GM12878 (cell line): Measurements from ENCODE around the gene PYGM. TPM values are rescaled to one million over a fixed set of nuclear protein-coding genes. Genes with fewer than 3 reads are reported as not detected.

Experiments used
- ATAC-seq: fragments of 200-7000 bp; cut with Tn5 transposase; 3 replicates; pipeline ENCODE4 v1.9.1; 2020; ENCODE audit warnings: mild to moderate bottlenecking, moderate library complexity
- BruUV-seq: library from RNA; stranded (reverse); fragments of 400-500 nt; replicated peaks from 2 replicates; lab custom pipeline; 2021; lab: Mats Ljungman, UMichigan
- CTCF ChIA-PET: fragments of 300-600 bp; sonication (Branson Sonifier 250); formaldehyde crosslinking; extraction: SDS; loops from one replicate; lab custom pipeline; 2021; ENCODE audit warnings: inconsistent platforms; lab: Yijun Ruan, JAX
- POLR2A ChIA-PET: fragments of 350-600 bp; formaldehyde crosslinking; extraction: SDS; loops from one replicate; lab custom pipeline; 2021; ENCODE audit warnings: inconsistent platforms; lab: Charles Lee
- RAD21 ChIA-PET: fragments of 300-600 bp; sonication (Branson Sonifier 250); formaldehyde crosslinking; loops from one replicate; lab custom pipeline; 2023; ENCODE audit warnings: antibody characterized with exemption; ENCODE audit not compliant: unreplicated experiment; lab: Charles Lee
- SMC1A ChIA-PET: fragments of 300-600 bp; sonication (Branson Sonifier 250); formaldehyde crosslinking; loops from one replicate; lab custom pipeline; 2023; ENCODE audit not compliant: unreplicated experiment, uncharacterized antibody; lab: Charles Lee
- DNase-seq: peaks from one replicate; pipeline ENCODE4 v3.0.0-alpha.2; 2011; ENCODE audit warnings: low read depth, low spot score
- FAIRE-seq: peaks from 3 replicates; lab custom pipeline; 2011; peaks lifted over from hg19 to GRCh38; lab: Jason Lieb, UNC
- H2AFZ ChIP-seq: 2 replicates; pipeline ENCODE4 v1.6.0; 2011; ENCODE audit warnings: low read depth, low read length, control low read depth; ENCODE audit not compliant: control insufficient read depth
- H3K27ac ChIP-seq: 2 replicates; pipeline ENCODE4 v1.5.1; 2011; ENCODE audit warnings: control low read depth; ENCODE audit not compliant: control insufficient read depth, insufficient read depth
- H3K27me3 ChIP-seq, 2 experiments: replicated peaks in 1 of 2; 2 replicates each; pipeline versions ENCODE4 v1.6.0 to v1.6.1; 2011; ENCODE audit warnings: low read length in 1 of 2; ENCODE audit not compliant: control insufficient read depth in 2 of 2, insufficient read depth in 2 of 2
- H3K36me3 ChIP-seq, 2 experiments: 2 replicates each; pipeline ENCODE4 v1.5.1; 2011; ENCODE audit warnings: low read length in 1 of 2; ENCODE audit not compliant: control insufficient read depth in 2 of 2, insufficient read depth in 2 of 2
- H3K4me1 ChIP-seq: 2 replicates; pipeline ENCODE4 v1.6.1; 2011; ENCODE audit warnings: mild to moderate bottlenecking, low read length, moderate library complexity, mixed read lengths; ENCODE audit not compliant: control insufficient read depth, insufficient read depth
- H3K4me2 ChIP-seq: 2 replicates; pipeline ENCODE4 v1.6.0; 2011; ENCODE audit warnings: control low read depth; ENCODE audit not compliant: control insufficient read depth, insufficient read depth
- H3K4me3 ChIP-seq: fragments of 200-600 bp; sonication (generic); 2 replicates; pipeline ENCODE4 v1.5.1; 2016
- H3K79me2 ChIP-seq: 2 replicates; pipeline ENCODE4 v1.6.0; 2011; ENCODE audit warnings: low read length; ENCODE audit not compliant: control insufficient read depth, insufficient read depth
- H3K9ac ChIP-seq: 2 replicates; pipeline ENCODE4 v1.8.0; 2011; ENCODE audit warnings: low read length, control low read depth, mixed read lengths; ENCODE audit not compliant: control insufficient read depth, insufficient read depth
- H3K9me3 ChIP-seq: replicated peaks from 3 replicates; pipeline ENCODE4 v1.5.1; 2011; ENCODE audit warnings: mild to moderate bottlenecking, low read length; ENCODE audit not compliant: control insufficient read depth, insufficient read depth
- H4K20me1 ChIP-seq: 2 replicates; pipeline ENCODE4 v1.6.0; 2011; ENCODE audit not compliant: control insufficient read depth, insufficient read depth
- BCL11A ChIP-seq: IDR thresholded peaks from 2 replicates; pipeline ENCODE4 v1.6.1; 2011; ENCODE audit warnings: low read depth, low read length
- BHLHE40 ChIP-seq, 2 experiments: fragments of 450-650 bp in 1 of 2; IDR thresholded peaks; 2 replicates each; pipeline ENCODE4 v1.6.1; 2011 to 2017; ENCODE audit warnings: low read depth in 2 of 2, borderline replicate concordance in 1 of 2, improper control_type of control experiment in 1 of 2, low read length in 1 of 2, mild to moderate bottlenecking in 1 of 2
- CHD1 ChIP-seq: IDR thresholded peaks from 2 replicates; pipeline ENCODE4 v1.6.1; 2012; ENCODE audit warnings: low read depth, low read length, improper control_type of control experiment
- DPF2 ChIP-seq: fragments of 450-650 bp; IDR thresholded peaks from 2 replicates; pipeline ENCODE4 v1.6.1; 2017; ENCODE audit warnings: mild to moderate bottlenecking
- EED ChIP-seq: sonication (generic); IDR thresholded peaks from 2 replicates; pipeline ENCODE4 v1.6.1; 2016; ENCODE audit warnings: antibody characterized with exemption, low read depth
- ESRRA ChIP-seq: IDR thresholded peaks from 2 replicates; pipeline ENCODE4 v1.6.1; 2012; ENCODE audit warnings: mild to moderate bottlenecking, low read length, improper control_type of control experiment
- LARP7 ChIP-seq: fragments of 450-650 bp; IDR thresholded peaks from 2 replicates; pipeline ENCODE4 v1.6.1; 2017; ENCODE audit warnings: mild to moderate bottlenecking
- MTA3 ChIP-seq: IDR thresholded peaks from 2 replicates; pipeline ENCODE4 v1.6.1; 2012; ENCODE audit warnings: low read length, inconsistent platforms, borderline replicate concordance
- MYC ChIP-seq: IDR thresholded peaks from 2 replicates; pipeline ENCODE4 v1.6.1; 2011; ENCODE audit warnings: mild to moderate bottlenecking, low read length, moderate library complexity, inconsistent platforms; ENCODE audit not compliant: insufficient read depth, insufficient replicate concordance, insufficient read length, severe bottlenecking
- NBN ChIP-seq: fragments of 450-650 bp; IDR thresholded peaks from 2 replicates; pipeline ENCODE4 v1.6.1; 2016
- NR2F1 ChIP-seq: fragments of 450-650 bp; conservative IDR thresholded peaks from 2 replicates; pipeline ENCODE4 v1.6.1; 2017; ENCODE audit warnings: mild to moderate bottlenecking
- PML ChIP-seq: IDR thresholded peaks from 2 replicates; pipeline ENCODE4 v1.6.1; 2012; ENCODE audit warnings: low read length, inconsistent platforms
- RB1 ChIP-seq: fragments of 450-650 bp; formaldehyde crosslinking; IDR thresholded peaks from 2 replicates; pipeline ENCODE4 v1.6.1; 2017; ENCODE audit warnings: mild to moderate bottlenecking, borderline replicate concordance
- RBBP5 ChIP-seq: fragments of 200-600 bp; sonication (generic); conservative IDR thresholded peaks from 2 replicates; pipeline ENCODE4 v1.6.1; 2016
- SMARCA5 ChIP-seq: fragments of 450-650 bp; IDR thresholded peaks from 2 replicates; pipeline ENCODE4 v1.6.1; 2017; ENCODE audit warnings: mild to moderate bottlenecking
- SP1 ChIP-seq: IDR thresholded peaks from one replicate; pipeline ENCODE4 v1.6.1; 2011; ENCODE audit warnings: low read depth, low read length
- TCF7 ChIP-seq: IDR thresholded peaks from 2 replicates; pipeline ENCODE4 v1.6.1; 2014; ENCODE audit warnings: antibody characterized with exemption, borderline replicate concordance
- ZNF687 ChIP-seq: fragments of 450-650 bp; IDR thresholded peaks from 2 replicates; pipeline ENCODE4 v1.6.1; 2017; ENCODE audit warnings: mild to moderate bottlenecking, moderate library complexity
- WGBS: methylation state at CpG from one replicate; pipeline ENCODE4 v1.1.6; 2016; ENCODE audit warnings: low lambda C conversion rate; ENCODE audit not compliant: insufficient replicate concordance, insufficient coverage; ENCODE audit errors: missing lambda C conversion rate; 5-methylcytosine and 5-hydroxymethylcytosine counted together
- in situ Hi-C: fragments of 300-500 bp; cut with MboI; formaldehyde crosslinking; loops from 9 replicates; pipeline ENCODE4 v1.14.3; 2018; ENCODE audit warnings: mixed read lengths
- intact Hi-C: fragments of 100-400 bp; cut with micrococcal nuclease; formaldehyde crosslinking; loops from one replicate; pipeline ENCODE4 v1.14.2; 2022; ENCODE audit not compliant: unreplicated experiment
- polyA plus RNA-seq, 11 experiments: library from polyadenylated mRNA; depleted of rRNA in 4 of 11; unstranded in 6 of 11; stranded (reverse) in 5 of 11; fragments of >200 nt; fragmentation: Nextera tagmentation in 4 of 11; fragmentation: Illumina TruSeq in 1 of 11; extraction: Ambion mirVana in 4 of 11; extraction: Trizol in 1 of 11; gene quantifications; 1 replicate in 1 of 11; 2 replicates in 10 of 11; pipeline versions ENCODE4 v1.2.1 to v1.2.3, GENCODE V29; 2011 to 2016; ENCODE audit warnings: inconsistent platforms in 2 of 11, missing spikeins in 2 of 11, low read depth in 1 of 11
- total RNA-seq, 4 experiments: library from RNA; depleted of rRNA in 3 of 4; stranded (reverse); fragments of >200 nt in 3 of 4; fragmentation: Illumina TruSeq in 1 of 4; extraction: Trizol in 1 of 4; gene quantifications; 2 replicates each; pipeline versions ENCODE4 v1.2.1 to v1.2.3, GENCODE V29; 2013 to 2021
- TF ChIP-seq, protein P1 (sequence below): fragments of 450-650 bp; formaldehyde crosslinking; IDR thresholded peaks from 2 replicates; pipeline ENCODE4 v1.4.0; 2020; ENCODE audit warnings: mild to moderate bottlenecking, moderate library complexity

The PYGM gene
- total and polyA plus RNA-seq, 10 of the 15 experiments (the other 5 are each of a cell fraction or from before 2014, with no cell fraction given), result 0.04 to 3.7 (median 0.27) TPM; not detected in 1

- intact Hi-C loops (loop anchor here (10.0 kb wide), 1 partner anchor 337 kb away; the partner anchor contains the start of genes TM7SF2 and ZNHIT2), in situ Hi-C loops (no loop called here)
- Histone ChIP-seq H3K36me3 (peaks cover 7 to 39% of the 10 kb centered on the region in 2 experiments), H3K27ac (peak overlapping the region; percentile 86), H3K27me3 (no peaks in the 10 kb centered on the region), H3K4me2 (no peak overlapping the region), H4K20me1 (peaks cover 16% of the 10 kb centered on the region), H3K9me3 (no peaks in the 10 kb centered on the region; the same call in 2 of the 3 replicates), H3K4me3 (peak overlapping the region; percentile 80; the same call in 1 of the 2 replicates), H3K79me2 (peaks cover 45% of the 10 kb centered on the region), H3K9ac (peak overlapping the region; percentile 95), H2AFZ (no peak overlapping the region), H3K4me1 (peaks cover 35% of the 10 kb centered on the region)
- CTCF ChIA-PET, result interaction anchor here (0.6 to 3.3 kb wide), 9 partner anchors 9 to 339 kb away, joined by 3 to 18 read pairs (median 3); partner anchors contain the start of genes RASGRP2 and ZNHIT2
- WGBS, result 2% methylated on average over 11 of the region's 28 CpGs
- POLR2A ChIA-PET, result interaction anchor here (0.6 to 2.0 kb wide), 16 partner anchors 14 to 537 kb away, joined by 3 to 33 read pairs (median 4); partner anchors contain the start of genes CDC42BPG, FAU, FKBP2 and MAP4K2
- no TSS peak for BruUV-seq
- DNase-seq (no peak), ATAC-seq (peak; percentile 5), FAIRE-seq (no peak)
- SMC1A ChIA-PET, result interaction anchor here (1.4 to 1.9 kb wide), 2 partner anchors 22 to 271 kb away, joined by 3 to 7 read pairs; no protein-coding TSS in a partner anchor
- RAD21 ChIA-PET, result interaction anchor here (0.7 to 1.6 kb wide), 11 partner anchors 10 to 344 kb away, joined by 3 to 12 read pairs (median 3); partner anchors contain the start of genes ARL2, FAU, MAP4K2 and MRPL49
- TF ChIP-seq DPF2 (peak; percentile 85), MYC (no peak), ESRRA (no peak), SMARCA5 (0 out of 2 replicates have a peak, but pooled peaks have one; percentile 69), NR2F1 (peak; percentile 59; the same call in 1 of the 2 replicates), PML (peak; percentile 68; the same call in 1 of the 2 replicates), BCL11A (no peak), TCF7 (no peak), EED (no peak), CHD1 (no peak), LARP7 (peak; percentile 91), ZNF687 (peak; percentile 58; the same call in 1 of the 2 replicates), SP1 (no peak), RB1 (no peak), NBN (no peak), MTA3 (no peak), RBBP5 (no peak), BHLHE40 (IDR thresholded peaks at IDR 0.05; ENCODE audit: borderline replicate concordance in 1 of 2, low read depth in 2 of 2, low read length in 1 of 2) (peak; percentile 3 to 66; a peak in 1 of 4 replicates)
- TF ChIP-seq, protein P1, sequence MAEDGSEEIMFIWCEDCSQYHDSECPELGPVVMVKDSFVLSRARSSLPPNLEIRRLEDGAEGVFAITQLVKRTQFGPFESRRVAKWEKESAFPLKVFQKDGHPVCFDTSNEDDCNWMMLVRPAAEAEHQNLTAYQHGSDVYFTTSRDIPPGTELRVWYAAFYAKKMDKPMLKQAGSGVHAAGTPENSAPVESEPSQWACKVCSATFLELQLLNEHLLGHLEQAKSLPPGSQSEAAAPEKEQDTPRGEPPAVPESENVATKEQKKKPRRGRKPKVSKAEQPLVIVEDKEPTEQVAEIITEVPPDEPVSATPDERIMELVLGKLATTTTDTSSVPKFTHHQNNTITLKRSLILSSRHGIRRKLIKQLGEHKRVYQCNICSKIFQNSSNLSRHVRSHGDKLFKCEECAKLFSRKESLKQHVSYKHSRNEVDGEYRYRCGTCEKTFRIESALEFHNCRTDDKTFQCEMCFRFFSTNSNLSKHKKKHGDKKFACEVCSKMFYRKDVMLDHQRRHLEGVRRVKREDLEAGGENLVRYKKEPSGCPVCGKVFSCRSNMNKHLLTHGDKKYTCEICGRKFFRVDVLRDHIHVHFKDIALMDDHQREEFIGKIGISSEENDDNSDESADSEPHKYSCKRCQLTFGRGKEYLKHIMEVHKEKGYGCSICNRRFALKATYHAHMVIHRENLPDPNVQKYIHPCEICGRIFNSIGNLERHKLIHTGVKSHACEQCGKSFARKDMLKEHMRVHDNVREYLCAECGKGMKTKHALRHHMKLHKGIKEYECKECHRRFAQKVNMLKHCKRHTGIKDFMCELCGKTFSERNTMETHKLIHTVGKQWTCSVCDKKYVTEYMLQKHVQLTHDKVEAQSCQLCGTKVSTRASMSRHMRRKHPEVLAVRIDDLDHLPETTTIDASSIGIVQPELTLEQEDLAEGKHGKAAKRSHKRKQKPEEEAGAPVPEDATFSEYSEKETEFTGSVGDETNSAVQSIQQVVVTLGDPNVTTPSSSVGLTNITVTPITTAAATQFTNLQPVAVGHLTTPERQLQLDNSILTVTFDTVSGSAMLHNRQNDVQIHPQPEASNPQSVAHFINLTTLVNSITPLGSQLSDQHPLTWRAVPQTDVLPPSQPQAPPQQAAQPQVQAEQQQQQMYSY (CRISPR knock-in tag), result no peak
Measured at GRCh38 chr11:64778223-64778472, 18.4 kb upstream of the PYGM start.
